GM20431 (cell line): Measurements from ENCODE around the gene CBX5.
"Not testable (repeated sequence)": the region's sequence is repeated elsewhere in the genome, so short reads cannot be mapped to it uniquely, and the experiment has no call there.

Experiments
- in situ Hi-C: fragments of 300-500 bp; cut with MseI, MboI; formaldehyde crosslinking; loops from one replicate; pipeline ENCODE4 v1.15.0; 2020; ENCODE audit warnings: low sequenced_read_pairs; ENCODE audit not compliant: unreplicated experiment

The CBX5 gene

DNA sequence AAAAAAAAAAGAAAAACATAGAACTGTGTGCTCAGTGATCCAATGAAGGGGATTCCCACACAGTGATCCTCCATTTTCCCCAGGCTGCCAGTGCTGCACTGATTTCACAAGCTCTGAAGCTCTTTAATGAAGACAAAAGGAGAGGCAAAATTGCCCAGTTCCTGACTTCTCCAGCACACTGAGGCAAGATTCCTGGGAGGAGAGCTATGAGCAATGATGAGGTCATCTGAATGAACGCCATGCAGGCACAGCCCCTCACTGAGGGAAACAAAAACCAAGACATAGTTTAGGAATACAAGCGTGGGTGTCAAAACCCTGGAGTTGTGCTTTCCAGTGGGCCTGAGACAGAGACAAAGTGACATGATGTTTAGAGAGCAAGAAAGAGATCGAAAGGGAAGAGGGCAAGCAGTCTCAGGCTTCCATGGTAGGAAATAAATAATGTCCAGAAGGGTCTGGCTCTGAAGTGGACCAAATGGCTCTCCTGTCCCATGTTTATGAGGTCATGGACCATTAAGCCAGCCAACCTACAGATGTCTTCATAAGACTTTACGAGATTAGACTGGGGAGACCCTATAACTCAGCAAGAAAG is 50.2 kb downstream of the CBX5 start:
- in situ Hi-C loops, result no loop called here

DNA sequence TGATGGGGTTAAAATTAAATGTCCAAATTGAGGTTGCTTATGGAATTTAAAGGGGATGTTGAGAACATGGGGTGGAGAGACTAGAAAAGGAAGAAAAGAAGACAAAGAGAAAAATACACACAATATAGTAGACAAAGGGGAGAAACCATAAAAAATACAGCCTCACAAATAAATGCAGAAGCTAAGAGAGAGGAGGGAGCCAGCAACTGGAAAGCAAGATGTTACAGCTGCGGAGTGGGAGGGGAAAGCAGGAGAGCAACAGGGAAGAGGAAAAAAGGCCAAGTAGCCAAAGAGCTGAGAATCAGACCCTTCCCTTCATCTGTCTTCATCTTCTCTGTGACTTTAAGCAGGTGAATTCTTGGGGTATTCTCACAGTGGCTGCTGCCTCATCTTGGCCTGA is 51.5 kb downstream of the CBX5 start:
- in situ Hi-C loops, result no loop called here

DNA sequence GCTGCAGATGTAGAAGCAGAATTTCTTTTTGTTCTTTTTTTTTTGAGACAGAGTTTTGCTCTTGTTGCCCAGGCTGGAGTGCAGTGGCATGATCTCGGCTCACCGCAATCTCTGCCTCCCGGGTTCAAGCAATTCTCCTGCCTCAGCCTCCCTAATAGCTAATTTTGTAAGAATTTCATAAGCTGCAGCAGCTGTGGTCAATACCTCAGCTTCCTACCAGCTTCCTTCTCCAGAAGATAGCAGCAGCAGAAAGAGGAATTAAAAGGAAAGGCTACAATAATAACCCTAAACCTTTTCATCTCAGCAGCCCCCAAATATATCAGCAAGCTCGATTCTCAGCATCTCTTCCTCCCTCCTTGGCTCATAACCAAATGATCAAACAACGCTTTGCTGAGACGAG is 52.0 kb downstream of the CBX5 start:
- in situ Hi-C loops, result not testable (repeated sequence)

DNA sequence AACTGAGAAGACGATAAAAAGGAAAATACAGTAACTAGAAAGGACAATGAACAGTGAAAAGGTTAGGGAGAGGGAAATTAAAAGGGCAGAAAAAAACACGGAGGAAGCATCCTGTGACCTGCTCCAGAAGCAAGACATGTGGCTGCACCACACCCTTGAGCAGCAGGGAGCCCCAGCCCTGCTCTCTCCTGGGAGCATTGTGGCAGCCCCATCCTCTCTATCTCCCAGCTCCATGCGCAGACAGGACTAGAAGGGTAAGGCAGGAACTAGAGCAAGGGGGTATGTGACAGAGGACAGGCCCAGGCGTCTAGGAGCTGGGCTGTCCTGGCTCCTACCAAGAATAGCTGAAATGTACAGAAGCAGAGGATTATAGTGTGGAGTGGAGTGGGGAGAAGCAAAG is 52.5 kb downstream of the CBX5 start:
- in situ Hi-C loops, result no loop called here

DNA sequence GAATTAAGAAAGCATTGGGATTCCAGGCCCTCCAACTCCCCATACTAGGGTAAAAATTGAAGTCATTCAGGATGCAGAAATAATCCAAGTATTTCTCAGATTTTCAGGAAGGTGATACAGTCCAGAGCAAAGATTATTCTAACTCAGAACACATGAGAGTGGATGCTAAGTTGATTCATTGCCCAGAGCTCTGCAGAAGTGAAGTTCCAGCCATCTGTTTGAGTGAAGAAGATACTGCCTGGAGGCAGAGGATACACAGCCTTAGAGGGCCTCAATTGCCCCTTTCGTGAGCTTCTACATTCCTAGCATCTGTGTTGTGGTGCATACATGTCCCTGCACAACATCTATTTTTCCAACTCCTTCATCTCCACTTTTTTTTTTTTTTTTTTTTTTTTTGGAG is 54.3 kb downstream of the CBX5 start:
- in situ Hi-C loops, result no loop called here

DNA sequence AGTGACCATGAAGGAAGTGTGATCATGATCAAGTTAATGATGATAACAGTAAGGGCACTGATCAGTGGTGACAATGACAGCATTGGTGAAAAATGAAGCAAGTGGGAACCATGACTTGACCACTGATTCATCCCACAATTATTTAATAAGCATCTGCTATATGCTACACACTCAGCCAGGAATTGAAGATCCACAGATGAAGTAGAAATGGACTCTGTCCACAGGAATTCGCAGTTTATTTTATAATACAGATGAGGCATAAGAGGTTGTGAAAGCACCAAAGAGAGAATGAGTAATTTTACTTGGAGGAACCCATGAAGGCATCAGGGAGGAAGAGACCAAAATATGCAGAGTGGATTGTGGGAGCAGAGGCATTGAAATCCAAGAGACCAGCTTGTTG is 57.3 kb downstream of the CBX5 start:
- in situ Hi-C loops, result no loop called here

DNA sequence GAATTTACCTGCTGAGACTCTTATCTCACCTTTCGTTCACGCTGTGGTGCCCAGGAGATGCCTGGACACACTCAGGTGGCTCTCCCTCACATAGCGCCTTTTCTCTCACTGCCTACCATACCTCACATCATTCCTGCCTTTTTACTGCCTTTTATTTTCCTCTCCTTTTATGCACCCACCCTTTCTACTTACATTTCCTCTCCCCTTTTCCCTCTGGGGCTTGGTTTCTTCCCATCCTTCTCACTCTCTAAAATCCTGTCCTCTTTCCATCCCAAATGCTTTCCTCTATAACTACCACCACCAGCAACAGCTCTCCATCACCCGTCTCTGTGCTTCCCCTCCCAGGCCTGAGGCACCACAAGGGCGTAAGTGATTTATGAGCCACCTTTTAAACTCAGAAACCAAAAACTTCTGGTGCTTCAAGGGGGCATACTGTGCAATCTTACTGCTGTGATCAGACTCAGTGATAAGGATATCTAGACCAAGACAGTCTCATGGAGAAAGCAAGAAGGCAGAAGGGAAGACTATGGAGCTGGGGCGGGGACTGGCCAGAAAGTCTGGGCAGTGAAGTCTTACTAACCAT is 58.4 kb downstream of the CBX5 start:
- in situ Hi-C loops, result no loop called here

DNA sequence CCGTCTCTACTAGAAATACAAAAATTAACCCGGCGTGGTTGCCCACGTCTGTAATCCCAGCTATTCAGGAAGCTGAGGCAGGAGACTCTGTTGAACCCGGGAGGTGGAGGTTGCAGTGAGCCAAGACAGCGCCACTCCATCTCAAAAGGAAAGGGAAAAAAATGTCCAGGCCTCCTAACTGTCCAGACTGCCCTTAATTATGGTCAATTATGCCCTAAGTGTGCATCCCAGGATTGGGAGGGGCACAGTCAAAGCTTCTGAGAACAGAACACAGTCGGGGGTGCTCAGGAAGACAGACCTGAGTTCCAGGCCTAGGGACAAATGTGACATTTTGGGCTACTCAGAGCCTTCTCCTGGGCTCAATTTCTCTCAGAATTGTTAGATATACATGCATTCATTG is 59.4 kb downstream of the CBX5 start:
- in situ Hi-C loops, result no loop called here

DNA sequence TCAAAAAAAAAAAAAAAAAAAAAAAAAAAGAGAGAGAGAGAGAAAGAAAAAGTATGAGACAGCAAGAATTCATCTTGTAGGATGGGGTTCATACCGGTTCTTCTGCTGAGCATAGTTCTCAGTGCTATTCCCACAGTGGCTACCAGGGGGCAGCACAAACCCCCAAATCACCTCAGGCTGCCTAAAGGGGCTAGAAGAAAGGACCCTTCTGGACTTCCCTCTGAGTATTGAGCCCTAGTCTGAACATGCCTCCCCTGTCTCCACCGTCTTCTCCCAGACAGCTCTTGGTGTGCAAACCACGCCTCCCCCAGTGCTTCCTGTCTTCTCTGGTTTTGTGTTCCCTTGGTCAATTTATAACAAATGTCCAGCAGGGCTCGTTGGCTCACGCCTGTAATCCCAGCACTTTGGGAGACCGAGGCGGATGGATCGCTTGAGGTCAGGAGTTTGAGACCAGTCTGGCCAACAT is 59.8 kb downstream of the CBX5 start:
- in situ Hi-C loops, result no loop called here

DNA sequence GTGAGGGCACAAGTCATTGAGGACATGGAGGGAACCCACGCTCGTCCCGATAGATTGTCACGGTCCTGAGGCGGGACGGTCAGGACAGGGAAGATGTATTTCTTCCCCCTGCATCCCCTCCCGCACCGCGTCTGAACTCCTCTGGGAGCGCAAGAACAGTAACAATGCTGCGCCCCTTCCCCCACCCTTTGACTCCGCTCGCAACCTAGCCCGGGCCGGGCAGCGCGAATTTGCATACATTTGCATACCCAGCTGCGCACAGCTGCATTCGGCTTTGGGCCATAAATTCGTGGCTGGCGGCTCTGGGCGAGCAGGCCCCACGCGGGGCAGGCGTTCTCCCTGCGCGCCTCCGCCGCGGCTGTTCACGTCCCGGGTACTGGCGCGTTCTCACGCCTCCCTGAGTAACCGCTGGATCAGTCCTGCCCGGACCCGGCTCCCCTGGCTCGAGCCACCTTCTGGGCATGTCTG is 62.1 kb downstream of the CBX5 start:
- in situ Hi-C loops, result loop anchor here (10.0 kb wide), 1 partner anchor 147 kb away; the partner anchor contains the start of gene GPR84

DNA sequence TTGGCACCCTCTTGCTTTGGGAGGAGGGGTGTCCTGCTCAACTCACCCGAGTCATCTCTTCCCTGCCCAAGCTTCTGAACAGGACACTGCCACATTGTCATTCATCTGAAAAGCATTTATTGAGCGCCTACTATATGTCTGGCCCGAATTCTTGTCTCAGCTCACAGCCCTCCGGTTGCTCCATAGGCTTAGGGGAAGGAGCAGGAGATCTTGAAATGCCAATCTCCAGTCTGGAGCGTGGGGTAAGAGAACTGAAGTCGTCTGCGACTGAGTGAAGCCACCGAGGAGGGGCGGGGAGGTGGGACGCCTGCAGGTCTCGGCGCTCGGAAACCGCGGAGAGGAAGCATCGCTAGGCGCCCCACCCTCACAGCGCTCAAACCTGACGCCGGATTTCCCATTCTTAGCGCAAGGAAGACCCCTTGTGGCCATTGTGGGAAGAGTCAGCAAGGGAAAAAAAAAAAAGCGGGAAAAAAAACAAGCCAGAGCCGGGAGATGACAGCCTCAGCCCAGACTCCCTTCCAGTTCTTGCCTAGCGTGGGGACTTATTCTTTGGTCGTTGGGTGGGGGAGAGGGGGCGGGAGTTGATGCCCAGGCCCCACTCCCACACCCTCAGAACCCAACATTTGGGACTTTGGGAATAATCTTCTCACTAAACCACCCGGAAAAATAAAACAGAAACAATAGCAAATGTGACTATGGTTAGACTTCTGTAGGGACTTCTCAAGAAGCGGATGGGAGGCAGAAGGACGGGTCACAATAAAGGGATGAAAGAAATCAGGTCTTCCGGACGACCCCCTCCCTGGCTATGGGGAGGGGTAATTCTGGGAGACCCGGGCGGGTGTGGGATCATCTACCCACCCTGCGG is 62.9 kb downstream of the CBX5 start:
- in situ Hi-C loops, result loop anchor here (10.0 kb wide), 1 partner anchor 148 kb away; the partner anchor contains the start of gene GPR84

DNA sequence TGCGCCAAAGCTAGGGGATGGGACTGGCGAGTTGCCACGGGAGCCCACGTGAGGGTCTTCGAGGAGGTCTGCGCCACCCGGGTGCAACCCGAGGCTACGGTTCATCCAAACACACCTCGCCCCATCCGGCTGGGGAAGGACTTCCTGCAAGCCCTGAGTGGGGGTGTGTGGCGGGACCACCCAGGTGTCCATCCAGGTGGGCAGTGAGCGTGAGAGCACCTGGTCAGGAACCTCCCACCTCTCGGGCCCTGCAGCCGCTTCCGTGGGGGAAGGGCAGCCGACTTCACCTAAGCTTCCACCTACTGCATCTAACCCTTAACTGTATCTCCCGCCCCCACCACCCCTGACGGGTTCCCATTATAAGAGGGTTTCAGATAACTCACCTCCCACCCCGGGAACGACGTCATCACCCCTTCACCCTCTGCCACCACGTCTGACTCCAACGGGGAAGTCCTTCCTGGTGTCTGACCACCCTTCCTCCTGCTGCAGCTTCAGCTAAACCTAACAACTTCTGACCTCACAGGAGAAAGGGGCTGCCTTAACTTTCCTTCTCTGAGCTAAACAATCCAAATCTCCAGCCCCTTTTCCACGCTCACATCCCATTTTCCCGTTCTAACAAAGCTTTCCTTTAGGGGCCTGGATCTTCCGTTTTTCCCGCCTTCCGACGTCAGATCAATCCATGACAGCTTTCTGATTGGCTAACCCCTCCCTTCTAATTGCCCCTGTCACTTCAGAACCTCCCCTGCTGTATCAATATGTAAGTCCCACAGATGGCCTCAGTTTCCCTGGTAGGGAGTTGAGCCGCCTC is 63.7 kb downstream of the CBX5 start:
- in situ Hi-C loops, result loop anchor here (10.0 kb wide), 1 partner anchor 149 kb away; the partner anchor contains the start of gene GPR84

DNA sequence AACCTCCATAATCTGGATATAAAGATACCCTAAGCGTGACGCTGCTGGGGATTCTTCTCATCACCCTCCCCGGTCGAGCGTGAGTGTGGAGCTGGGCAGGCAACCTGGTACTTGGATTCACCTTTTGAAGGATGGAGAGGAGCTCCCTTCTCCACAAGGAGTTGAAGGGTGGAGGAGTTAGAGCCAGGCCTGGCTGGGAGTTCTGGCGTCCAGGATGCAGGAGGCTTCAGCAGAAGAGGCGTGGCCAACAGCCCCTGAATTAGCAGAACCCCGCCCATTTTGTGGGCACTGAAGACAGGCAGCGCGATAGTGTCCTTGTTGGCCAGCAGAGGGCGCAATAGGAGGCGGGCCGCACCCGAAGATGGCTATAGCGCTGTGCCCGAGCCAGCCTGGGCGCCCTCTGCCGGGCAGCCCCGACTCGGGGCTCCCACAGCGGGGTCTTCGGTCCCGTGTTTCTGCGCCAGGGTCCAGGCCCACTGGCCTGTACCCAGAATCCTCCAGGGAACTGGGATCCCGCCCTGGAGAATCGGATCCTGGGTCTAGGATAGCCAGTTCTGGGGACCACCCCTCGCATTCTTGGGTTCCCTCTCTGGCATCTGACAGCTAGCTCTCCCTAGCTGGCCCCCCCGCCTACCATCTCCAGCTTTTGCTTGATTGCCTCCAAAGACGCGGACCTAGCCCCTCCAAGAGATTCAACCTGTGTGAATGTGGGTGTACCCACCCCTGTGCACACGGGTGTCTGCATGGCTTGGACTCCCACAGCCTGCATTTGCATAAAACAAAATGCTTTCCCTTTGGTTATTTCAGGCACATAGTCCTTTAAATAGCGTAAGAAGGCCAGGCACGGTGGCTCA is 65.1 kb downstream of the CBX5 start:
- in situ Hi-C loops, result loop anchor here (10.0 kb wide), 1 partner anchor 150 kb away; the partner anchor contains the start of gene GPR84

DNA sequence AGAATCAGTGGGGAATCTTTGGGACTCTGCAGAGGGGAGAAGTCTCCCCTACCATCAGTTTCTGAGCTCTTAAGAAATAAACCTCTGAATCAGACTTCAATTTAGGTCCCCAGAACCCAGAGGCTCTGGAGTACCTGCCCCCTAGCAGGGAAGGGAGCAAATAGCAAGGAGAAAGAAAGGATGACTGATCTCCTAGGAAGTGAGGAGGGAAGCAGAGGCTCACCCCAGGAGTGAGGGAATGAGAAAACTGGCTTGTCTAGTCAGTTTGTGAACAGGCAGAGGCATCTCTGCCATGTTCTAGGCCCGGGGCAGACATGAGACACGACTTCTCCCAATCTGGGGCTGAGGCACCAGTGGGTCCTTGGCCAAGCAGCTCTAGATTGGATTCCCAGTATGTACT is 66.8 kb downstream of the CBX5 start:
- in situ Hi-C loops, result loop anchor here (10.0 kb wide), 1 partner anchor 152 kb away; the partner anchor contains the start of gene GPR84

DNA sequence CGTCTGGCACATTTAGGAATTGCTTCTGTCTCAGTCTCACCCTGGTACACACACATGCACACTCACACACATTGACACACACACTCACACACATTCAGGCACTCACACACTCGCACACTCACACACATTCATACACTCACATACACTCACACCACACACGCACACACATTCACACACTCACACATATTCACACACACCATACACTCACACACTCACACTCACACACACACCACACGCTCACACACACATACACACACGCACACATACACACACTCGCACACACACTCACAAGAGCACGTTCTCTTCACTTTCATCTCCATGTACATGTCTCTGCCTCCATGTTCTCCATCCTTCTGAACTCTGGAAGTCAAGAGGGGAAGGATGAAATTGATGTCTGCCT is 68.0 kb downstream of the CBX5 start:
- in situ Hi-C loops, result loop anchor here (10.0 kb wide), 1 partner anchor 153 kb away; the partner anchor contains the start of gene GPR84

DNA sequence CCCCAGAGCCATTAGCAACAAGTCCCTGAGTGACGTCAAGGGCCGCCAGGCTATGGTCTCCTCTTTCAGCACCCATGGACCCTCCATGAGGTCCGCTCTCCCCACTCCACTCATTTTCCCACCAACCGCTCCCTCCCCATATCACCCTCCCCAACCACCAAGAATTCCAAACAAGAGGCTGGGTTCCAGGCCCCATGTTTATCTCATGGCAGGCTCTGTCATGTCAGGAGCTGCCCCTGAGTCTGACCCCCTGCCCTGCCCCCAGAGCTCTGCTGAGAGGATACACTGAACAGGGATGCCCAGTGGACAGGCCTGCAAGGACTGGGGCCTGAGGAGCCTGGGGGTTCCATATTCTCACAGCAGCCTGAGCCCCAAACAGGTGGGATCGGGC is 69.5 kb downstream of the CBX5 start:
- in situ Hi-C loops, result loop anchor here (10.0 kb wide), 1 partner anchor 154 kb away; the partner anchor contains the start of gene GPR84

DNA sequence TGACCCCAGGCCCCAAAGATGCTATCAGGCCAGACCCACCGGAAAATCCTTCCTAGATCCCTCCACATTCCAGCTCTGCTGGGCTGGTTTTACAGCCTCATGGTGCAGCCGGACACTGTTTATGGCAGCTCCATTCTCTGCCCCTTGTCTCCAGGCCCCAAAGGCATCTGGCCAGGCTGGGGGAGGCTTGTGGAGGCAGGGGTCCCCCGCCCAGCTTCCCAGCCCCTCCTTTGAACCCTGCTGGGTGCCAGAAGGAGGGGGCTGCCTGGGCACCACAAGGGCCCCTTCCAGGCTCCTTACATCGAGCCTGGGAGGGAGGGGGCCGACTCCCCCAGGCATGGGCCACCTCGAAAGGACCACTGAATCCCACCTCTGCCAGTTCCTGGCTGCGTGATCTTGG is 71.3 kb downstream of the CBX5 start:
- in situ Hi-C loops, result loop anchor here (10.0 kb wide), 1 partner anchor 214 kb away; no protein-coding TSS in a partner anchor

DNA sequence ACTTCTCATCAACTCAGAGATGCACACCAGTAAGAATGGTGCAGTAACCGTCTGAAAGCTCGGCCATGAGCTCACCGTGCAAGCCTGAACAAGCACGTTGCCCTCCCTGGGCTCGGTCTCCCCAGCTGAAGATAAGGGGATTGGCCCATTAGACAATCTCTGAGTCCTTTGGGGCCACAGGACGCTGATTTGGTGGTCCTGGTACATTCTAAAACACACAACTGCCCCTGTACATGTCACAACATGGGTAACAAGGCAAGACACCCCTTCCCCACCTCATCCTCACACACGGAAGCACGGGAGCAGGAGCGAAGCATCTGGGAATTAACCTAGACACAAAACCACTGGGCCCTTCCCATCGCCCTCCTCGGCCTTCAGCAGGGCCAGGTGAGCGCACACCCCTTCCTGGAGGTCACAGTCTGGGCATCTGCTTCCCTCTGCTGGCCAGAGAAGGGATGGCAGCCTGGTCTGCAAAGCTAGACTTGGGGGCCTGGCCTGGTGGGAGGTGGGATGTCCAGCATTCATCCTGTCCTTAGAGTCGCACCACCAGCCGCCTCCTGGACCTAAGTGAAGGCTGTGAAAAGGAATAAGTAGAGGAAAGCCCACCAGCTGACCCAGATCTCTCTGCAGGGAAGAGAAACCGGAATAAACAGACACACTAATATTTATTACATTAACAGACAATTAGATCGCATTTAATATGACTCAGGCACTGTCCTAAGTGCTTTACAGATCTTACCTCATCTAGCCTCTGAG is 72.2 kb downstream of the CBX5 start:
- in situ Hi-C loops, result loop anchor here (10.0 kb wide), 1 partner anchor 213 kb away; no protein-coding TSS in a partner anchor
